GM18526 (cell line): ENCODE data around the gene ZBTB47.

ENCODE experiments used
- POLR2A ChIP-seq: IDR thresholded peaks from 3 replicates; pipeline ENCODE4 v1.6.1; 2011; ENCODE audit not compliant: insufficient read length; ENCODE audit errors: extremely low read depth

The ZBTB47 gene

GRCh38 chr3:42653560-42654330 is at the start of gene ZBTB47:
ZBTB47 (plus strand) TSS chr3:42653697; CDS start chr3:42658356, 4,659 bp downstream.
- no peak for TF ChIP-seq POLR2A

GRCh38 chr3:42605546-42606173 is 47.8 kb upstream of the ZBTB47 start:
- TF ChIP-seq POLR2A, result no peak

GRCh38 chr3:42608581-42608980 is 44.9 kb upstream of the ZBTB47 start:
- no peak for TF ChIP-seq POLR2A

GRCh38 chr3:42610976-42611375 is 42.5 kb upstream of the ZBTB47 start:
- TF ChIP-seq POLR2A, result no peak

- no peak for TF ChIP-seq POLR2A
Observed at GRCh38 chr3:42612217-42612616, 41.3 kb upstream of the ZBTB47 start.

- no peak for TF ChIP-seq POLR2A
Observed at GRCh38 chr3:42612928-42613327, 40.6 kb upstream of the ZBTB47 start.

GRCh38 chr3:42613462-42613861 is 40.0 kb upstream of the ZBTB47 start:
- no peak for TF ChIP-seq POLR2A

GRCh38 chr3:42631620-42632019 is 21.9 kb upstream of the ZBTB47 start:
- TF ChIP-seq POLR2A, result no peak

- no peak for TF ChIP-seq POLR2A
Observed at GRCh38 chr3:42632146-42632545, 21.4 kb upstream of the ZBTB47 start.

GRCh38 chr3:42633544-42633943 is 20.0 kb upstream of the ZBTB47 start:
- no peak for TF ChIP-seq POLR2A

GRCh38 chr3:42635111-42635510 is 18.4 kb upstream of the ZBTB47 start:
- no peak for TF ChIP-seq POLR2A

- no peak for TF ChIP-seq POLR2A
Observed at GRCh38 chr3:42637001-42637400, 16.5 kb upstream of the ZBTB47 start.

GRCh38 chr3:42638339-42638842 is 15.1 kb upstream of the ZBTB47 start:
- TF ChIP-seq POLR2A, result no peak

- no peak for TF ChIP-seq POLR2A
Observed at GRCh38 chr3:42639192-42639591, 14.3 kb upstream of the ZBTB47 start.

- no peak for TF ChIP-seq POLR2A
Observed at GRCh38 chr3:42640129-42640528, 13.4 kb upstream of the ZBTB47 start.

- TF ChIP-seq POLR2A, result no peak
Observed at GRCh38 chr3:42640771-42641370, 12.6 kb upstream of the ZBTB47 start.
